Caki2 (cell line): Measurements from ENCODE around the gene MRPL9. TPM values are rescaled to one million over a fixed set of nuclear protein-coding genes. Genes with fewer than 3 reads are reported as not detected.
"Not testable (repeated sequence)": the region's sequence is repeated elsewhere in the genome, so short reads cannot be mapped to it uniquely, and the experiment has no call there.

Source experiments
- DNase-seq: peaks from one replicate; pipeline ENCODE4 v3.0.0-alpha.2; 2015; ENCODE audit warnings: low read depth
- in situ Hi-C: cut with HindIII; loops from 2 replicates; pipeline ENCODE4 v1.10.0; 2016; ENCODE audit warnings: low sequenced_read_pairs, low pct_unique_long_range_greater_than_20kb, mixed read lengths
- total RNA-seq: library from RNA; depleted of rRNA; stranded (reverse); fragments of >200 nt; shearing (Covaris generic); gene quantifications from 2 replicates; pipeline ENCODE4 v1.2.3, GENCODE V29; 2014; ENCODE audit warnings: low replicate concordance

The MRPL9 gene
- total RNA-seq, 1 experiment from 2014 or later = 145 TPM

GRCh38 chr1:151756291-151756690 is 7.0 kb downstream of the MRPL9 start:
- in situ Hi-C loops = no loop called here

GRCh38 chr1:151741516-151741915 is 21.8 kb downstream of the MRPL9 start:
- in situ Hi-C loops = no loop called here
- no peak for DNase-seq

More at GRCh38 chr1:151756291-151756690, 7.0 kb downstream of the MRPL9 start:
- no peak for DNase-seq

- in situ Hi-C loops = no loop called here
- DNase-seq = no peak
These were observed 23.5 kb downstream of the MRPL9 start for GRCh38 chr1:151739590-151740355.

GRCh38 chr1:151737479-151737878 is 25.8 kb downstream of the MRPL9 start:
- in situ Hi-C loops = no loop called here
- DNase-seq = no peak

GRCh38 chr1:151737026-151737425 is 26.3 kb downstream of the MRPL9 start:
- in situ Hi-C loops = no loop called here
- no peak for DNase-seq

- DNase-seq, in situ Hi-C loops: not testable (repeated sequence)
These were observed 29.3 kb downstream of the MRPL9 start for GRCh38 chr1:151733995-151734394.

- no peak for DNase-seq
- in situ Hi-C loops = no loop called here
These were observed 30.2 kb downstream of the MRPL9 start for GRCh38 chr1:151733126-151733525.

GRCh38 chr1:151729966-151730291 is 33.4 kb downstream of the MRPL9 start:
- in situ Hi-C loops = no loop called here
- DNase-seq = no peak

GRCh38 chr1:151729157-151729965 is 33.9 kb downstream of the MRPL9 start:
- no peak for DNase-seq
- in situ Hi-C loops = no loop called here

- DNase-seq = no peak
These were observed 34.9 kb downstream of the MRPL9 start for GRCh38 chr1:151728151-151729054.

GRCh38 chr1:151723726-151724370 is 39.4 kb downstream of the MRPL9 start:
- DNase-seq = no peak
- in situ Hi-C loops = no loop called here

More at GRCh38 chr1:151728151-151729054, 34.9 kb downstream of the MRPL9 start:
- in situ Hi-C loops = no loop called here

GRCh38 chr1:151721788-151722510 is 41.3 kb downstream of the MRPL9 start:
- no peak for DNase-seq
- in situ Hi-C loops = no loop called here

GRCh38 chr1:151720974-151721787 is 42.1 kb downstream of the MRPL9 start, which contains the start of gene RIIAD1:
RIIAD1 (plus strand) TSS chr1:151721522; CDS start chr1:151721537, 15 bp downstream.
- DNase-seq = no peak
- in situ Hi-C loops = no loop called here

GRCh38 chr1:151720554-151720953 is 42.7 kb downstream of the MRPL9 start:
- no peak for DNase-seq
- in situ Hi-C loops = no loop called here

- in situ Hi-C loops = no loop called here
- no peak for DNase-seq
These were observed 43.2 kb downstream of the MRPL9 start for GRCh38 chr1:151720125-151720524.

- DNase-seq = no peak
- in situ Hi-C loops = no loop called here
These were observed 44.6 kb downstream of the MRPL9 start for GRCh38 chr1:151718666-151719065.

- in situ Hi-C loops = no loop called here
- DNase-seq = no peak
These were observed 45.3 kb downstream of the MRPL9 start for GRCh38 chr1:151718011-151718431.
